Measurements from ENCODE around the gene ZNF280D. TPM values are rescaled to one million over a fixed set of nuclear protein-coding genes. Genes with fewer than 3 reads are reported as not detected.

Gene ZNF280D
- total RNA-seq, 1 experiment from 2014 or later: 28.7 TPM

GRCh38 chr15:56736308-56736707 lies 3.0 kb upstream of the ZNF280D start:
- POLR2A ChIA-PET: no interaction called here
- H3K36me3 Mint-ChIP-seq (ENCODE audit: insufficient read depth, unreplicated experiment): no peaks in the 10 kb centered on the region
- TF ChIP-seq CTCF (IDR thresholded peaks at IDR 0.05; ENCODE audit: insufficient read depth in 1 of 2, low read depth in 1 of 2, low read length in 1 of 2, severe bottlenecking in 1 of 2, unreplicated experiment in 1 of 2): no peak
- H3K27me3 Mint-ChIP-seq (ENCODE audit: insufficient read depth, unreplicated experiment): no peaks in the 10 kb centered on the region
- intact Hi-C loops (cut with micrococcal nuclease; ENCODE audit: unreplicated experiment): loop anchor here (10.0 kb wide), 1 partner anchor 242 kb away; no protein-coding TSS in a partner anchor
- no peaks in the 10 kb centered on the region for H3K4me1 Mint-ChIP-seq (ENCODE audit: low read depth, unreplicated experiment)
- no peak overlapping the region for H3K27ac Mint-ChIP-seq (ENCODE audit: unreplicated experiment)
- Histone ChIP-seq H3K27me3 (replicated peaks; ENCODE audit: control insufficient read depth, insufficient read depth, low read length) (no peaks in the 10 kb centered on the region), H3K4me3 (ENCODE audit: low read depth, low read length) (no peak overlapping the region), H3K4me1 (peaks cover 21% of the 10 kb centered on the region), H3K36me3 (ENCODE audit: control insufficient read depth, insufficient read depth, low read length) (no peaks in the 10 kb centered on the region), H3K9me3 (no peaks in the 10 kb centered on the region)
- CTCF ChIA-PET: no interaction called here
- BruUV-seq (replicated peaks): no TSS peak
- H3K9me3 Mint-ChIP-seq (ENCODE audit: unreplicated experiment): peaks cover 19% of the 10 kb centered on the region
- no peak overlapping the region for H3K4me3 Mint-ChIP-seq (ENCODE audit: unreplicated experiment)
- no peak for DNase-seq

GRCh38 chr15:56735589-56735988 lies 2.3 kb upstream of the ZNF280D start:
- POLR2A ChIA-PET: no interaction called here
- Mint-ChIP-seq H3K36me3 (ENCODE audit: insufficient read depth, unreplicated experiment) (no peaks in the 10 kb centered on the region), H3K9me3 (ENCODE audit: unreplicated experiment) (peaks cover 19% of the 10 kb centered on the region), H3K27me3 (ENCODE audit: insufficient read depth, unreplicated experiment) (no peaks in the 10 kb centered on the region), H3K4me1 (ENCODE audit: low read depth, unreplicated experiment) (no peaks in the 10 kb centered on the region), H3K27ac (ENCODE audit: unreplicated experiment) (no peak overlapping the region), H3K4me3 (ENCODE audit: unreplicated experiment) (no peak overlapping the region)
- CTCF ChIA-PET: no interaction called here
- TF ChIP-seq CTCF (IDR thresholded peaks at IDR 0.05; ENCODE audit: insufficient read depth in 1 of 2, low read depth in 1 of 2, low read length in 1 of 2, severe bottlenecking in 1 of 2, unreplicated experiment in 1 of 2): no peak
- no peak overlapping the region for H3K4me3 ChIP-seq (ENCODE audit: low read depth, low read length)
- no TSS peak for BruUV-seq (replicated peaks)
- H3K27me3 ChIP-seq (replicated peaks; ENCODE audit: control insufficient read depth, insufficient read depth, low read length): no peaks in the 10 kb centered on the region
- peaks cover 21% of the 10 kb centered on the region for H3K4me1 ChIP-seq
- no peaks in the 10 kb centered on the region for H3K9me3 ChIP-seq
- intact Hi-C loops (cut with micrococcal nuclease; ENCODE audit: unreplicated experiment): loop anchor here (10.0 kb wide), 1 partner anchor 241 kb away; no protein-coding TSS in a partner anchor
- DNase-seq: no peak
- no peaks in the 10 kb centered on the region for H3K36me3 ChIP-seq (ENCODE audit: control insufficient read depth, insufficient read depth, low read length)

GRCh38 chr15:56734013-56734635 lies 815 bp upstream of the ZNF280D start:
- no peaks in the 10 kb centered on the region for H3K27me3 ChIP-seq (replicated peaks; ENCODE audit: control insufficient read depth, insufficient read depth, low read length)
- POLR2A ChIA-PET: interaction anchor here (0.5 kb wide), 1 partner anchor 168 kb away, joined by 3 read pairs; no protein-coding TSS in a partner anchor
- Mint-ChIP-seq H3K27me3 (ENCODE audit: insufficient read depth, unreplicated experiment) (no peaks in the 10 kb centered on the region), H3K9me3 (ENCODE audit: unreplicated experiment) (peaks cover 19% of the 10 kb centered on the region), H3K4me3 (ENCODE audit: unreplicated experiment) (peak overlapping the region; percentile 100), H3K27ac (ENCODE audit: unreplicated experiment) (no peak overlapping the region), H3K36me3 (ENCODE audit: insufficient read depth, unreplicated experiment) (no peaks in the 10 kb centered on the region), H3K4me1 (ENCODE audit: low read depth, unreplicated experiment) (no peaks in the 10 kb centered on the region)
- BruUV-seq (replicated peaks): no TSS peak
- H3K9me3 ChIP-seq: no peaks in the 10 kb centered on the region
- intact Hi-C loops (cut with micrococcal nuclease; ENCODE audit: unreplicated experiment): loop anchor here (10.0 kb wide), 1 partner anchor 239 kb away; no protein-coding TSS in a partner anchor
- no peaks in the 10 kb centered on the region; the same call in 1 of the 2 replicates for H3K36me3 ChIP-seq (ENCODE audit: control insufficient read depth, insufficient read depth, low read length)
- CTCF ChIA-PET: no interaction called here
- peak overlapping the region; percentile 76 for H3K4me3 ChIP-seq (ENCODE audit: low read depth, low read length)
- peaks cover 16% of the 10 kb centered on the region for H3K4me1 ChIP-seq
- peak; percentile 31 to 43 for DNase-seq
- TF ChIP-seq CTCF (IDR thresholded peaks at IDR 0.05; ENCODE audit: insufficient read depth in 1 of 2, low read depth in 1 of 2, low read length in 1 of 2, severe bottlenecking in 1 of 2, unreplicated experiment in 1 of 2): no peak

Measured in Caco-2 (cell line).